GM23338 (cell line): ENCODE measurements around the gene RAB9A.

ENCODE experiments used
- CREB1 ChIP-seq: fragments of 250-450 bp; sonication (Bioruptor Pico); IDR thresholded peaks from 2 replicates; pipeline ENCODE4 v1.5.0; 2020; ENCODE audit warnings: low read depth, mild to moderate bottlenecking, moderate library complexity
- CTCF ChIP-seq, 2 experiments: fragments of 200-600 bp in 1 of 2; sonication (generic) in 1 of 2; conservative IDR thresholded peaks; 2 replicates each; pipeline versions ENCODE4 v1.5.1 to v1.6.1; 2016 to 2017; ENCODE audit warnings: antibody characterized with exemption in 2 of 2, low read depth in 2 of 2, mild to moderate bottlenecking in 2 of 2, moderate library complexity in 1 of 2
- ETS1 ChIP-seq: IDR thresholded peaks from 2 replicates; pipeline ENCODE4 v1.6.1; 2016; ENCODE audit warnings: antibody characterized with exemption
- EZH2 ChIP-seq: fragments of 200-600 bp; sonication (generic); IDR thresholded peaks from one replicate; pipeline ENCODE4 v1.8.0; 2017; ENCODE audit warnings: antibody characterized with exemption, mild to moderate bottlenecking, low read depth; ENCODE audit not compliant: unreplicated experiment
- EZH2phosphoT487 ChIP-seq: fragments of 200-600 bp; sonication (generic); IDR thresholded peaks from one replicate; pipeline ENCODE4 v1.8.1; 2018; ENCODE audit warnings: antibody characterized with exemption; ENCODE audit not compliant: unreplicated experiment
- JUNB ChIP-seq: IDR thresholded peaks from one replicate; pipeline ENCODE4 v1.6.1; 2016; ENCODE audit warnings: antibody characterized with exemption; ENCODE audit not compliant: unreplicated experiment
- POLR2AphosphoS5 ChIP-seq: IDR thresholded peaks from 2 replicates; pipeline ENCODE4 v1.6.1; 2016; ENCODE audit warnings: antibody characterized with exemption, low read depth
- REST ChIP-seq: IDR thresholded peaks from one replicate; pipeline ENCODE4 v1.6.1; 2018; ENCODE audit warnings: antibody characterized with exemption; ENCODE audit not compliant: unreplicated experiment
- STAT1 ChIP-seq: IDR thresholded peaks from one replicate; pipeline ENCODE4 v1.6.1; 2016; ENCODE audit warnings: antibody characterized with exemption; ENCODE audit not compliant: unreplicated experiment
- ZNF114 ChIP-seq: fragments of 250-450 bp; sonication (Bioruptor Pico); IDR thresholded peaks from 2 replicates; pipeline ENCODE4 v1.5.0; 2020; ENCODE audit warnings: mild to moderate bottlenecking, moderate library complexity
- ZNF331 ChIP-seq: fragments of 250-450 bp; sonication (Bioruptor Pico); IDR thresholded peaks from 2 replicates; pipeline ENCODE4 v1.5.0; 2020; ENCODE audit warnings: low read depth, mild to moderate bottlenecking, moderate library complexity
- ZNF462 ChIP-seq: fragments of 250-450 bp; sonication (Bioruptor Pico); IDR thresholded peaks from 2 replicates; pipeline ENCODE4 v1.5.0; 2020; ENCODE audit warnings: mild to moderate bottlenecking, moderate library complexity

GRCh38 chrX:13747836-13748235 lies 58.9 kb downstream of the RAB9A start:
- peak; percentile 53 to 59 for TF ChIP-seq CTCF (conservative IDR thresholded peaks at IDR 0.05; ENCODE audit: low read depth in 2 of 2)
- TF ChIP-seq EZH2phosphoT487: no peak
- no peak for TF ChIP-seq POLR2AphosphoS5
- TF ChIP-seq STAT1: no peak
- TF ChIP-seq EZH2: no peak
- TF ChIP-seq REST: no peak
- TF ChIP-seq ETS1: no peak
- no peak for TF ChIP-seq CREB1 (CRISPR knock-in tag)
- no peak for TF ChIP-seq JUNB
- TF ChIP-seq ZNF114: no peak
- TF ChIP-seq ZNF331 (CRISPR knock-in tag): no peak
- TF ChIP-seq ZNF462: no peak
